H4 (cell line): ENCODE measurements around the gene PCGF3. TPM values are rescaled to one million over a fixed set of nuclear protein-coding genes. Genes with fewer than 3 reads are reported as not detected.
"Not testable (repeated sequence)": the region's sequence is repeated elsewhere in the genome, so short reads cannot be mapped to it uniquely, and the experiment has no call there.

ENCODE experiments used
- DNase-seq: peaks from one replicate; pipeline ENCODE4 v3.0.0-alpha.2; 2015; ENCODE audit warnings: low spot score
- total RNA-seq: library from RNA; depleted of rRNA; stranded (reverse); fragments of >200 nt; shearing (Covaris generic); gene quantifications from 2 replicates; pipeline ENCODE4 v1.2.3, GENCODE V29; 2014

PCGF3 gene
- total RNA-seq, 1 experiment from 2014 or later: 26.1 TPM

DNA sequence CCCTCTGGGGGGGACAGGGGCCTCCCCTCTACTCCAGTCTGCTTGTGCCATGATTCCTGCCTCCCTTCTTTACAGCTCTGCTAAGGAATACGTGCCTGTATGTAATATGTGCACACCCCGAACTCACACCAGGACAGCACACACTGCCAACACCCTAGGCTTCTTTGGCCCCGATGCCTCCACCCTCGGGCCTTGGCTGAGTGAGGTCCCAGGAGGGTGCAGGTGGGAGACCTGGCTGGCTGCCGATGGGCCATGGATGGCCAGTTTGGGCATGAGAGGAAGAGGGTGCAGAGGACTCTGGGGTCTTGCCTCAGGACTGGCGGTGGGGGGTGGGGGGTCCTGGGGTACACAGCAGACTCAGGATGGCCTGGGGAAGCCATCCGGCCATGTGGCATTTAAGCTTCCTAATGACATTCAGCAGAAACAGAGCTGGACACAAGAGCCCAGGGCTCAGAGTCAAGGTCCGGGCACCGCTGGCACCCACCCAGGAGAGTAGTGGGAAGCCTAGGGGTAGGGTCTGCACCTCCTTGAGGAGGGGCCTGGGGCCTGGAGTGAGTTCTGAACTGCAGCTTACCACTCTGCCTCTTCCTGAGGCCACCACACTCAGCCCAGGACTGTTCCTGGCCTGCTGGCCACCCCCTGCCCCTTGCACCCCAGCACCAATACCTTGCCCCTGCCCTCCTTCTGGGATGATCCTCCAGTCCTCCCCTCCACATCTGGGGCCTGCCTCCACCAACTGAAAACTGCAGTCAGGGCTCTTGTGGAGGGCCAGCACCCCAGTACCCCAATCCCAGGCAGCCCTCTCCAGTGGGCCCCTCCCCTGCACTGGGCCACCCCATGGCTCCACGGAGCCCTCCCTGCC lies 2.1 kb upstream of the PCGF3 start:
- DNase-seq: no peak

DNA sequence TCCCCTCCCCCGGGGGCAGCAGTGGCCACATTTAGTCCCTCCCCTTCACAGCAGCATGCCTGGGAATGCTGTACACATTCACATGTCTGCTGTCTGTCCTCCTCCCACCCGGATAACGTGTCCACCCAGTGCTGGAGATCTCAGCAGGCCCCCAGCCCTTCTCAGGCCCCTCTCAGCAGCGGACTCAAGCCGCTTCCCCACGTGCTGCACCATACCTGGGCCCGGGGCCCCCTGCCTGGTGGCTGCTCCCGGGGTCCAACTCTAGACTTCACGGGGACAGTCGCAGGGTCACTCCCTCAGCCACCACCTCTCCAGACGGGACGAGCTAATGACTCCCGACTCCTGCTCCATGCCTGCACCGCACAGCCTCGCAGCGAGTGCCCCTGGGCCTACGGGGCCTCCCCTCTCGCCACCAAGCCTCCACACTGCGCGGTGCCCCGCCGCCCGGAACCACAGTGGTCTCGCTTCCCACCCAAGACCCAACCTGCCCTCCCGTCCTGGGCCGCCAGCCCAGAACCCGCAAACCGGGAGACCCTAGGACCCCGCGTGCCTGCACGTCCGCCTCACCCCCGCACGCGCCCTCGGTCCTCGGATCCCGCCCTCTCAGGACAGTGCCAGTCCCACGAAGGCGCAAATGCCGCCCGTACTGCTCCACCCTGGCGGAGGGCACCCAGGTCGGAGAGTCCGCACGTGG lies 1.3 kb upstream of the PCGF3 start:
- no peak for DNase-seq

DNA sequence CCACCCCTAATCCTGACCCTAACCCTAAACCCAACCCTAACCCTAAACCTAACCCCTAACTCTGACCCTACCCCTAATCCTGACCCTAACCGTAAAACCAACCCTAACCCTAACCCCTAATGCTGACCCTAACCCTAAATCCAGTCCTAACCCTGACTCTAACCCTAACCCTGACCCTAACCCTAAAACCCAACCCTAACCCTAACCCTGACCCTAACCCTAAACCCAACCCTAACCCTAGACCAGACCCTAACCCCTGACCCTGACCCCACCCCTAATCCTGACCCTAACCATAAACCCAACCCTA lies 708 bp upstream of the PCGF3 start:
- no peak for DNase-seq

DNA sequence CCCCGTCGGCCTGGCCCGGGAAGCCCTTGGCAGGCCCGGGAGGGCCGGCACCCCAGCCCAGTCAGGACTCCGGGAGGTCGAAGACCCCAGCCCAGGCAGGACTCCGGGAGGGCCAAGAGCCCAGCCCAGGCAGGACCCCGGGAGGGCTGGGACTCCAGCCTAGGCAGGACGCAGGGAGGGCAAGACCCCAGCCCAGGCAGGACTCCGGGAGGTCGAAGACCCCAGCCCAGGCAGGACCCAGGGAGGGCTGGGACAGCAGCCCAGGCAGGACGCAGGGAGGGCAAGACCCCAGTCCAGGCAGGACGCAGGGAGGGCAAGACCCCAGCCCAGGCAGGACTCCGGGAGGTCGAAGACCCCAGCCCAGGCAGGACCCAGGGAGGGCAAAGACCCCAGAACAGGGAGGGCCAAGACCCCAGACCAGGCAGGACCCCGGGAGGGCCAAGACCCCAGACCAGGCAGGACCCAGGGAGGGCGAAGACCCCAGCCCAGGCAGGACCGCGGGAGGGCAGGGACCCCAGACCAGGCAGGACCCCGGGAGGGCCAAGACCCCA lies 526 bp downstream of the PCGF3 start:
- not testable (repeated sequence) for DNase-seq

DNA sequence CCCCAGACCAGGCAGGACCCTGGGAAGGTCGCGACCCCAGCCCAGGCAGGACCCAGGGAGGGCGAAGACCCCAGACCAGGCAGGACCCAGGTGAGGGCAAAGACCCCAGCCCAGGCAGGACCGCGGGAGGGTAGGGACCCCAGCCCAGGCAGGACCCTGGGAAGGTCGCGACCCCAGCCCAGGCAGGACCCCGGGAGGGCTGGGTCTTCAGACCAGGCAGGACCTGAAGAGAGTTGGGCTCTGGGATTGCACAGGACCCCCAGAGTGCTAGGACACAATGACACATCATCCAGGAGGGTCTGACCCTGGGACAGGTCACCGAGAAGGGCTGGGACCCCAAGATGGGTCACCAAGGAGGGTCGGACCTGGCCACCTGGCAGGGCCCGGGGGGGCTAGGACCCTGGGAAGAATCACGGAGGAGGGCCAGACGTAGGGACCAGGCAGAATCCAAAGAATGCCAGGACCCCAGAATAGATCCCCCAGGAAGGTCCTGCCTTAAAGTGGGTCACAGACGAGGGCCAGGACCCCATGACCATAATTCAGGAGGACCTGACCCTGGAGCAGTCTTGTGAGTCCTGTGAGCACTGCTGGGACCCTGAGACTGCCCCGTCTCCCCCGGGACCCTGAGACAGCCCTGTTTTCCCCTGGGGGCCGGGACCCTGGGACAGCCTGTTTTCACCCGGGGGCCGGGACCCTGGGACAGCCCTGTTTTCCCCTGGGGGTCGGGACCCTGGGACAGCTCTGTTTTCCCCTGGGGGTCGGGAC lies 1.4 kb downstream of the PCGF3 start:
- no peak for DNase-seq

DNA sequence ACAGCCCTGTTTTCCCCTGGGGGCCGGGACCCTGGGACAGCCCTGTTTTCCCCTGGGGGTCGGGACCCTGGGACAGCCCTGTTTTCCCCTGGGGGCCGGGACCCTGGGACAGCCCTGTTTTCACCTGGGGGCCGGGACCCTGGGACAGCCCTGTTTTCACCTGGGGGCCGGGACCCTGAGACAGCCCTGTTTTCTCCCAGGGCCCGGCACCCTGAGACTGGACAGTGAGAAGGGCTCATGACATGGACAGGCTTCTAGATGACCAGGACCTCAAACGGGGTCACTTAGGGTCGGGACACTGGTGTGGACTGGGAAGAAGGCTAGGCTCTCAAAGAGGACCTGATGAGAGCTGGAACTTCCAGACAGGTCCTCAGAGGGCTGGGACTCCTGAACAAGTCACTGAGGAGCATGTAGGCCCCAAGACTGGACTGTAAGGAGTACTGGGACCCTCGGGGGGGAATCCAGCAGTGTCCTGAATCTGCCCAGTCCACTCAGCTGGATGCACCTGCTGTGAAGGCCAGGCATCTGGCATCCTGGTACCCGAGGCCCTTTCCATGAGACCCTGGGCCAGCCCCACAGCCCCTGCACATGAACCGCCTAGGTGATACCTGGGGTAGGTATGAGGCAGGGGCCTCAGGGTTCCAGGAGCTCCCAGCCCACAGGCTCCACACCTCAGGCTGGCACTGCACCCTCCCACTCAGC lies 2.4 kb downstream of the PCGF3 start:
- DNase-seq: no peak

DNA sequence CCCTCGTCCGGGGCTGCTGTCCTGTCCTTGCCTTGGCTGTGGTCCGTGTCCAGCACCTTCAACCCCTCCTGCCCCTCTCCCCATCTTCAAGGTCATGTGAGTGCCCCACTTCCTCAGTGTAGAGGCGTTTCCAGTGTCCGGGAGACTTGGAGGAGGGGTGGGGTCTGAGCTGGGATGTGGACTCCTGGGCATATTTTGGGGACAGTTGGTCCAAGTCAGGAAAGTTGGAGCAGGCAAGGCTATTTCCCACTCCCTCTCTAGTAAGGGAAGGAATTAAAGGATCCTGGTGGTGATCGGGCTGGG lies 3.0 kb downstream of the PCGF3 start:
- no peak for DNase-seq

DNA sequence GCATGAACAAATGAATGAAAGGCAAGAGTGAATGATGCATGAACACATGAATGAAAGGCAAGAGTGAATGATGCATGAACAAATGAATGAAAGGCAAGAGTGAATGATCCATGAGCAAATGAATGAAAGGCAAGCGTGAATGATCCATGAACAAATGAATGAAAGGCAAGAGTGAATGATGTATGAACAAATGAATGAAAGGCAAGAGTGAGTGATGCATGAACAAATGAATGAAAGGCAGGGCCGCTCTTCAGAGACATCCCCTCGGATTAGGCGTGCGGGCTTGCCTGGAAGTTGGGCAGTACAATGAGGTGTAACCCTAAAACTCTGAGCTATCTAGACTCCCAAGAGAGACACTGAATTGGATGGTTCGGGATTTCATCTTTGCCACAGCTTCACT lies 3.7 kb downstream of the PCGF3 start:
- DNase-seq: no peak

DNA sequence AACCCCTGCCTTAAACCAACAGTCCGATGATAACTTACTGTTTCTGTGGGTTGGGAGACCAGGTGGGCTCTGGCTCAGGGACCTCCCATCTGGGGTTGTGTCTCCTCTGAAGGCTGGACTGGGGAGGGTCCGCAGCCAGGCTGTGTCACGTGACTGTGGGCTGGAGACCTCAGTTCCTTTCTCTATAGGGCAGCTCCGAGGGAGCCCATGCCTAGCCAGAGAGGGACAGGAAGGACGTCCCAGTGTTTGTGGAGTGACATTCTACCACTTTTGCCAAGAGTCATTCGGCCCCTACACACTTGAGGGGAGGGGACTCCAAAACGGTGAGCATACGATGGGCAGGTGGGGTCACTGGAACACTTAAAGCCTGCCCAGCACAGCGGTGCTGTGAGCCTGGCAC lies 4.5 kb downstream of the PCGF3 start:
- DNase-seq: no peak

DNA sequence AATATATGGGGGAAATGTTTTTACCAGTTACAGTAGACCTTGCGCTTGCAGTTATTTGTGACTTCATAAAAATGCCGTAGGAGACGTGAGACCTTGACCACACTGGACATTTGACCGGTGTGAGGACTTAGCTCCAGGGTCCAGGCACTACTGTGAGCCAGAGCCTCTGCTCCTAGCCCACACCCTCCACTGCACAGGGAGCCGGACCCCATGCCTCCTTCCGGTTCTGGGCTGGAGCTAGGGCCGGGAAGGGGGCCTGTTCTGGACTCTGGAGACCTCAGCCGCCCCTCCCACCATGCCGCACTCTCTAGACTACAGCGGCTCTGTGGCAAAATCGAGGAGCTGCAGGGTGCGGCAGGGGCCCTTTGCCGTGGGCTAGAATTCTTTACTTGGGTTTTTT lies 5.3 kb downstream of the PCGF3 start:
- DNase-seq: no peak

DNA sequence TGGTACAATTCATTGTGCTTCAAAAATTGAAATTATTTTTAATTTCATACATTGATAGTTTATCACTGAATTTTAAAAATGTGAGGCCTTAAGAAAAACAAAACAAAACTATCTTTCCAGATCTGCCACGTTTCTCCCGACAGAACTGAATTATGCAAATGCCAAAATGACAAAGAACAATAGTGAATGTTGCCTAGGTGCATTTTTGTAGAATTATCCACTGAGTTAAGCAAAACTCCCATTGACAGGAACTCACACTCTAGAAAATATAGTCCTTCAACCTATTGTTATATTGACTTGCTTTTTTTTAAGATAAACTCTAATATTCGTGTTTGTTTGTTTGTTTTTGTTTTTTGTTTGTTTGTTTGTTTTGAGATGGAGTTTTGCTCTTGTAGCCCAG lies 6.5 kb downstream of the PCGF3 start:
- no peak for DNase-seq

DNA sequence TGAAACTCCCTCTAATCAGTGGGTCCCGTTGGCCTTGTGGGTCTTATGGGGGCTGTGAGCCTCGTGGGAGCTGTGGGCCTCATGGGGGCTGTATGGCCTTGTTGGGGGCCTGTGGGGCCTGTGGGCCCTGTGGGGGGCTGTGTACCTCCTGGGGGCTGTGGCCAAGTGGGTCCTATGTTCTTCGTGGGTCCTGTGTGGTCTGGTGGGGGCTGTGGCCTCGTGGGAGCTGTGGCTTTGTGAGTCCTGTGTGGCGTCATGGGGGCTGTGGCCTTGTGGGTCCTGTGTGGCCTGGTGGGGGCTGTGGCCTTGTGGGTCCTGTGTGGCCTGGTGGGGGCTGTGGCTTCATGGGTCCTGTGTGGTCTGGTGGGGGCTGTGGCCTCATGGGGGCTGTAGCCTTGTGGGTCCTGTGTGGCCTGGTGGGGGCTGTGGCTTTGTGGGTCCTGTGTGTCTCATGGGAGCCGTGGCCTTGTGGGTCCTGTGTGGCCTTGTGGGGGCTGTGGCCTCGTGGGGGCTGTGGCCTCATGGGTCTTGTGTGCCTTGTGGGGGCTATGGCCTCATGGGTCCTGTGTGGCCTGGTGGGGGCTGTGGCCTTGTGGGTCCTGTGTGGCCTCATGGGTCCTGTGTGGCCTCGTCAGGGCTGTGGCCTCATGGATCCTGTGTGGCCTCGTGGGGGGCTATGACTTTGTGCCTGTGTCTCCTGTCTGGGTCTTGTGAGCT lies 7.4 kb downstream of the PCGF3 start:
- DNase-seq: no peak

DNA sequence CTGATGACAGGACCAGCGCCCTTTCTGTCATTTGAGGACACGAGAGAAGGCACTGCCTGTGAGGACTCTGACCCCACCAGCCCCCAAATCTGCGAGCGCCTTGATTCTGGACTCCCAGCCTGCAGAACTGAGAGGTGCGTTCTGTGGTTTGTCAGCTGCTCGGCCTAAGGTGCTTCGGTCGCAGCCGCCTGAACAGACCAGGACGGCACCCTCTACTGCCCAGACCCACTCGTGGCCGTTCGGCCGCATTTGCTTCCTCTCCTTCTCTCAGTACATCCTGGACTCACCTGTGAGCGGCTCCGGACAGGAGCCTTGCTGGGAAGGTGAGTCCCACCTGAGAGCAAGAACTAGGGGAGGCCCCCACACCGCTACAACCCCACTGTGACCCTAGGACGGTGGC lies 8.5 kb downstream of the PCGF3 start:
- no peak for DNase-seq

DNA sequence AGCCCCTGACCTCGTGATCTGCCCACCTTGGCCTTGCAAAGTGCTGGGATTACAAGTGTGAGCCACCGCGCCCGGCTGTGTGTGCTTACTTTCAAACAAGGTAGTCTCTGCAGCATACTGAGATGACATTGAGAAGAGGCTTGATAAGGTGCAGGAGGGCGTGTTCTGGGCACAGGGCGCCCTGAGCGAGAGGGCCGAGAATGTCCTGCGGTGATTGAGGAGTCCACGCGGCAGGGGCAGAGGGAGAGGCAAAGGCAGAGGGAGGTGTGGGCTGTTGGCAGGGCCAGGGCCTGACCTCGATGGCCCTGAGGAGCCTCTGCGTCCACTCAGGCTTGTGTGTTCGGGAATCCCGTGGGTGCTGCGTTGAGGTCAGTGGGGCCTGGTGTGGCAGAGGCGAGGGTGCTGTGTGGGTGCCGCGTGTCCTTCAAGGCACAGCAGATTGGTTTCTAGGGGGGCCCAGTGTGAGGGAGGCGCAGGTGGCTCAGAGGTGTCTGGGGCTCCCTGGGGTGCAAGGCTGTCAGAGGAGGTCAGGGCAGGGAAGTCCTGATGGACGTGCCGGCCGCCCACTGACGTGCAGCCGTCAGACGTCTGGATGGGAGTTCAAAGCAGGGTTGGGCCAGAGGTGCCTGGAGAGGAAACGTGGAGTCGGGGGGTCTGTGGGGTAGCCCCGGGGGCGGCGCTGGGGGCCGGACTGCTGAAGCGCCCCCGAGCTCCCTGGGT lies 12.1 kb downstream of the PCGF3 start:
- DNase-seq: no peak

DNA sequence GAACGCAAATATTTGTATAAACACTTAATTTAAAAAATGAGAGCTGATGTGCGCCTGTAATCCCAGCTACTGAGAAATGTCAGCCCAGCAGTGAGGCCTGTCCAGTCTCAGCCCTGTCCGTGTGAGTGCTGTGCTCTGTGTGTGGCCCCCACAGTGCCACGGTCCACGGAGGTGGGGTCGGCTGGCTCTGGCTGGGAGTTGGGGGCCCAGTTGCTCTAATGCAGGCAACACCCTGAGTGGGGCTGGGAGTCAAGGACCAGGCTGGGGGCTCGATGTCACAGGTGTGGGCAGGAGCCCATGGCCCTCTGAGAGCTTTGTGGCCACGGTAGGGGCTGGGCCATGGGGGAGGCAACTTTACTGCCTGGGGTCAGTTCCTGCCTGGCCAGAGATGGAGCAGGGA lies 12.8 kb downstream of the PCGF3 start:
- no peak for DNase-seq

DNA sequence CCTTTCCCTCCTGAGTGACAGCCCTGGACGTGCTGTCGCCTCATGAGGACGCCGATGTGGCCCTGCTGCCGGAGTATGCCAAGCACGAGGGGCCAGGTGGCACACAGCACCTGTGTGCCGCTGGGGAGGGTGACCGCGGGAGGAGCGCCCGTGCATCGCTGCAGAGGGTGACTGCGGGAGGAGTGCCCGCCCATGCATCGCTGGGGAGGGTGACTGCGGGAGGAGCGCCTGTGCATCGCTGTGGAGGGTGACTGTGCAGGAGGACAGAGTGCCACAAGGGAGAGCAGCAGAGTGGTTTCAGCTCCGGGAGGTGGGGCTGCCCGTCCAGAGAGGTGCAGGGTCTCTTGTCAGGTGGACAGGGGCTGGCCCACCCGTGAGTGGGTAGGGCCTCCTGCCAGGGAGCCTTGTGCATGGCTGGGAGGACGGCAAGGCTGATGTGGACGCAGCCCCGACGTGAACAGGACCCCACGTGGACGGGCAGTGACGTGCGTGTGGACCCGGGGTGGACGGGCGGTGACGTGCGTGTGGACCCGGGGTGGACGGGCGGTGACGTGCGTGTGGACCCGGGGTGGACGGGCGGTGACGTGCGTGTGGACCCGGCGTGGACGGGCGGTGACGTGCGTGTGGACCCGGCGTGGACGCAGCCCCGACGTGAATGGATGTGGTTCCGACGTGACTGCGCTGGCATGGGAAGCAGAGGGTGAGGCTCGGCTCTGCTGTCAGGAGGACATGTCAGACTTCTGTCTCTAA lies 14.7 kb downstream of the PCGF3 start:
- no peak for DNase-seq

DNA sequence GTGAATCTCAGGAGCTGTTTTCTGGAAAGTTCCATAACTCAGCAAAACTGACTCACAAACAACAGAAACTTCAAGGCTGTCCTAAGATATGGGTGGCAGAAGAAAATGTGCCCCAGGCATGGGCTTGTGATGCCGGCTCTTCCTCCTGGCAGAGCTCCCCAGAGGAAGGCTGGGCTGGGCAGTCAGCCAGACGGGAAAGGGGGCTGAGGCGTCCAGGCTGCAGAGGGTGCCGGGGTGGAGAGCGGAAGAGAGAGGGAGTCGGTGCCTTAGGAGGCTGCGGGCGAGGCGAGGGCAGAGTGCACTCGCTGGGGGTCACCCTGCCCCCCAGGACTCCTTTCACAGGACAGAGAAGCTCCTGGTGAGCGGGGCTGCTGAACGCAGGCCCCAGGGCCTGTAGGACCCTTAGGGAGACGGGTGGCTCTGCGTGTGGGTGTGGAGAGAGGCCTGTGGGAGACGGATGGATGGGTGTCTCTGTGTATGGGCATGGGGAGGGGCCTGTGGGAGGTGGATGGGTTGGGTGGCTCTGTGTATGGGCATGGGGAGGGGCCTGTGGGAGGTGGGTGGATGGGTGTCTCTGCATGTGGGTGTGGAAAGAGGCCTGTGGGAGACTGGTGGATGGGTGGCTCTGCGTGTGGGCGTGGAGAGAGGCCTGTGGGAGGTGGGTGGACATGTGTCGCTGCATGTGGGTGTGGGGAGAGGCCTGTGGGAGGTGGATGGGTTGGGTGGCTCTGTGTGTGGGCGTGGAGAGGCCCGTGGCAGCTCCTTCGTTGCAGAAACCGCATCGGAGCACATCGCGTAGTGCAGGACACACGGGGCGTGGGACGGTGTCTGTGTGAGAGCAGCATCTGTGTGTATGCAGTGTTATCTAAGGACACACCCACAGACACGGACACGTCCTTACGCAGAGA lies 15.9 kb downstream of the PCGF3 start:
- DNase-seq: no peak

DNA sequence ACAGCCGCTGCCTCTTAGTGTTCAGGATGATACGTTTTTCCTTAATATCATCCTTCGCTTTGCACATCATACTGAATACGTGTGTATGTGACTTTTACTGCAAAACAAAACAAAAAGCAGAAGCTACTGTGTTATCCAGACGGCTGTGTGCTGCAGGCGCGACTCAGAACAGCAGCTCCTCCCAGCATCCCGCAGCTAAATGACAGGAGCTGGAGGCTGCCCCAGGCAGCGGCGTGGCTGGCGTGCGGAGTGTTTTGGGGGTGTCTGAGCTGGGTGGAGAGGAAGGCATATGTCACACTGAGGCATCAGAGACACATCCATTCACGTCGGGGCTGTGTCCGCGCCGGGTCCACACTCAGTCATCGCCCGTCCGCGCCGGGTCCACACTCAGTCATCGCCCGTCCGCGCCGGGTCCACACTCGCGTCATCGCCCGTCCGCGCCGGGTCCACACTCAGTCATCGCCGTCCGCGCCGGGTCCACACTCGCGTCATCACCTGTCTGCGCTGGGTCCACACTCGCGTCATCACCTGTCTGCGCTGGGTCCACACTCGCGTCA lies 16.6 kb downstream of the PCGF3 start:
- DNase-seq: no peak
